Coronary artery (tissue), 2 donors: ENCODE results near the gene AHNAK.
A peak's percentile ranks its signal among the peaks of the same experiment; 100 is the strongest.

ENCODE experiments used
- DNase-seq: peaks from one replicate; pipeline ENCODE4 v3.0.0-alpha.2; 2017; ENCODE audit warnings: low spot score
- H3K27ac ChIP-seq, 2 donors: fragments of 200-600 bp; sonication (generic); one replicate each; pipeline ENCODE4 v1.5.1; 2016 to 2019
- H3K4me3 ChIP-seq: fragments of 200-600 bp; sonication (generic); 2 replicates; pipeline ENCODE4 v1.5.1; 2016; ENCODE audit warnings: mild to moderate bottlenecking, moderate library complexity
- TF ChIP-seq, protein P1 (sequence below): fragments of 200-600 bp; sonication (generic); IDR thresholded peaks from one replicate; pipeline ENCODE4 v1.5.1; 2019; ENCODE audit warnings: antibody characterized with exemption

Gene AHNAK

DNA sequence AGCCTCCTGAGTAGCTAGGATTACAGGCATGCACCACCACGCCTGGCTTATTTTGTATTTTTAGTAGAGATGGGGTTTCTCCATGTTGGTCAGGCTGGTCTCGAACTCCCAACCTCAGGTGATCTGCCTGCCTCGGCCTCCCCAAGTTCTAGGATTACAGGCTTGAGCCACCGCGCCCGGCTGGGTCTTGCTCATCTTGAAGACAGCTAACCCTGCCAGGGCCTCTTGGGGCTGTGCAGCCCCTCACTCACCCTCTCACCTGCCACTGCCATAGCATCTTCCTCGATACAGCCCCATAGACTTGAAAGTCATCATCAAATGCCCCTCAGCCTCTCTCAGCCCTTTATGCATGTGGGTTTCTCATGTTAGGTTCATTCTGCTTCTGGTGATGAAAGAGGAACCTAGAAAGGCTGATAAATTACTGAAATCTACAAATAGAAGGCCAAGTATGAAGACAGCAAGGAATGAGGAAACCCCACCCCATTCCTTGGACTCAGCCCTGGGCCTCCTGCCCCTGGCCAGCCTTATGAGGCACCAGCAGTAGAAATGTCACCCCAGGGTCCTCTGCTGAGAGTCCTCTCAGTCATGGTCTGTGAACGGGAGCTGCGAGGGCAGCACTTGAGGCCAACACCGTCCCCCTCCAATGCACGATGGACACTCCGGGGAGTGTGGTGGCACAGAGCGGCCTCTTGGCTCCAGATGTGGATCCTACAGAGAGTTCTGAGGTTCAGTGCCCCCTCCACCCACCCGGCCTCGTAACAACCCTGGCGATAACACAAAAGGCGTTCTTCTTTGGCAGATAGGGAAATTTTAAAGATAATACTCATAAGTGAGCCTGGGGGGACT is 103.0 kb downstream of the AHNAK start:
- H3K4me3 ChIP-seq: peak overlapping the region; percentile 71
- DNase-seq: peak; percentile 80

DNA sequence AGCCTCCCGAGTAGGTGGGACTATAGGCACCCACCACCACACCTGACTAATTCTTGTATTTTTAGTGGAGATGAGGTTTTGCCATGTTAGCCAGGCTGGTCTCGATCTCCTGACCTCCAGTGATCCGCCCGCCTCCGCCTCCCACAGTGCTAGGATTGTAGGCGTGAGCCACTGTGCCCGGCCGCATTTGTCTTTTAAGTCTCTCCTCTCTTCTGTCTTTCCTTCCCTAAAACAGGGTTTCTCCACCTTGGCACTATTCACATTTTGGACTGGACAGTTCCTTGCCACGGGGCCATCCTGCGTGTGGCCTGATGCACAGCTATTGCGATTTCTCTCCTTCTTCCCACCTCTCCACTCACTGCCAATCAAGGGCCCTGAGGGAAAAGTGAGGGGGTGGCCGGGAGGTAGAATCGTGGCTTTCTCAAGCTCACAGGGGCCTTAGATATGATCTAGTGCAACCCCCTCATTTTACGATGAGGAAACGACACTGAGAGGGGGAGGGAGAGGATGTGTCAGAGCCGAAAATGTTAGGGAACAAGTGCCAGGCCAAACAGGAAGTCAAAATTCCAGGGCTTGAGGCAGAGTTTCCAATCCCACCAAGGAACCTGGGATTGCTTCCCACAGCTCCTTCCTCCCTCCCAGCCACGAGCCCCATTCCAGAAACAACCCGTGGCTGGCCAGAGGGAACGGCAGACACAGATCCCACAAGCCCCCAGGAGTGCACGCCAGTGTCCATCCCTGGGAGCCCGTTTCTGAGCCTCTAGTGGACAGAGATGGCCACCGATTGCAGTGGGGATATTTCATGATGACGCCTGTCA is 106.6 kb downstream of the AHNAK start:
- H3K4me3 ChIP-seq: peak overlapping the region; percentile 50
- H3K27ac ChIP-seq: peak overlapping the region; percentile 69 to 86
- DNase-seq: peak; percentile 82
- TF ChIP-seq, protein P1, sequence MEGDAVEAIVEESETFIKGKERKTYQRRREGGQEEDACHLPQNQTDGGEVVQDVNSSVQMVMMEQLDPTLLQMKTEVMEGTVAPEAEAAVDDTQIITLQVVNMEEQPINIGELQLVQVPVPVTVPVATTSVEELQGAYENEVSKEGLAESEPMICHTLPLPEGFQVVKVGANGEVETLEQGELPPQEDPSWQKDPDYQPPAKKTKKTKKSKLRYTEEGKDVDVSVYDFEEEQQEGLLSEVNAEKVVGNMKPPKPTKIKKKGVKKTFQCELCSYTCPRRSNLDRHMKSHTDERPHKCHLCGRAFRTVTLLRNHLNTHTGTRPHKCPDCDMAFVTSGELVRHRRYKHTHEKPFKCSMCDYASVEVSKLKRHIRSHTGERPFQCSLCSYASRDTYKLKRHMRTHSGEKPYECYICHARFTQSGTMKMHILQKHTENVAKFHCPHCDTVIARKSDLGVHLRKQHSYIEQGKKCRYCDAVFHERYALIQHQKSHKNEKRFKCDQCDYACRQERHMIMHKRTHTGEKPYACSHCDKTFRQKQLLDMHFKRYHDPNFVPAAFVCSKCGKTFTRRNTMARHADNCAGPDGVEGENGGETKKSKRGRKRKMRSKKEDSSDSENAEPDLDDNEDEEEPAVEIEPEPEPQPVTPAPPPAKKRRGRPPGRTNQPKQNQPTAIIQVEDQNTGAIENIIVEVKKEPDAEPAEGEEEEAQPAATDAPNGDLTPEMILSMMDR: no peak

More for the DNA sequence above, 103.0 kb downstream of the AHNAK start:
- H3K27ac ChIP-seq: peak overlapping the region; percentile 79 to 86
- TF ChIP-seq, protein P1: no peak

DNA sequence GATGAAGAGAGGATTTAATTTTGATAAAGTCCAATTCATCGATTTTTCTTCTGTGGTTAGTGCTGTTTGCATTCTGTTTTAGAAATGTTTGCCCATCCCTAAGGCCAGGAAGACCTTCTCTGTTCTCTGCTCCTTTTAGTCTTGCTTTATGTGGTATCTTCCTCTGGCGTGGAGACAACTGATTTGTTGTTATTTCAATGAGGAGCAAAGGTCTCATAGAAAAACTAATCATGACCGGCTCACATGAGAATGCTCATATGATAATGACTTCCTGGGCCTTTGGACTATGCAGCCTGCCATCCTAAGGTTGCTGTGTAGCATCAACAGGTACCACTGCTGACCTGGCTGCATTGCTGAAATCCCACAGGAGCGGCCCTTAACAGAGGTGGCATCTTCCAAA is 108.0 kb downstream of the AHNAK start:
- TF ChIP-seq, protein P1: no peak
- no peak for DNase-seq
- Histone ChIP-seq H3K4me3 (no peak overlapping the region), H3K27ac (no peak overlapping the region)

DNA sequence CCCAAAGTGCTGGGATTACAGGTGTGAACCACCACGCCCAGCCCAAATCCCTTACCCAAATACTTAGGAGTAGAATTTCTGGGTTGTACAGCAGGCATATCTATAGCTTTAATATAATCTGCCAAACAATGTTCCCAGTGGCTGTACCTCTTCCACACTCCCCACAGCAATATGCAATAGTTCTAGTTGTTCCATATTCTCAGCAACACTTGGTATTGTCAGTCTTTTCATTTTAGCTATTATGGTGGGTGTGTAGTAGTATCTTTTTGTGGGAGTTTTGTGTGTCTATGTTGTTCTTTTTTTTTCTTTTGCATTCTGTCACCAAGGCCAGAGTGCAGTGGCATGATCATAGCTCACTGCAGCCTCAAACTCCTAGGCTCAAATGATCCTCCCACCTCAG is 109.0 kb downstream of the AHNAK start:
- H3K27ac ChIP-seq: no peak overlapping the region
- DNase-seq: no peak
- TF ChIP-seq, protein P1: no peak
- H3K4me3 ChIP-seq: no peak overlapping the region

DNA sequence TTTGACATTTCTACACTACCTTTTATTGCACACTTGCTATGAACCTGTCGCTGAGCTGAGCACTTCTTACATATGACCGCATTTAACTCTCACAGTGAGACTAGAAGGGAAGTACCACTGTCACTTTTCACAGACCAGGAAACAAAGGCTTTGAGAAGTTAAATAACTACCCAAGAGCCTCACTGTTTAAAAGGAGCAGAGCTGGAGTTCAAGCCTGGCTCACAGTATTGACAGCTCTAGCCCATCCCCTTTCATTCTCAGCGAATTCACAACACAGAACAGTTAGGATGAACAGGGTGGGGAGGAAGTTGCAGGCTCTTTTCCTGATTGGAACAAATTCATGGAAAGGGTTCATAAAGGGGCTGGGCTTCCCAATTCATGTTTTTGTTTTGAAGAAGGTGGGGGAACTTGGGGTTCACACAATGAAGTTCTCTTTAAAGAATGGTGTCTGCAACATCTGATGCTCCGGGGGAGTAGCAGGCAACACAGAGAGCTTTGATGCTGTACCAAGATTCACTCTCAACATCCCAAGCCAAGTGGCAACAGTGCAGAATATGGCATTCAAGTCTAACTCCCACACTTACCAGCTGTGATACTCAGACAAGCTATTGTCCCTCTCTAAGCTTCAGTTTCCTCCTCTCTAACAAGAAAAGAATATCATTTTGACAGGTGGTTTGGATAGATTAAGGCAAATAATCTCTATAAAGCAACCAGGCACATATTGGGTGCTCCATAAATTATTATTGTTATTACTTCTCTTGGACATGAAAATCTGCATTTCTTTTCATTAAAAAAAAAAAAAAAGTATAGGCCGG is 110.6 kb downstream of the AHNAK start:
- no peak for DNase-seq
- TF ChIP-seq, protein P1: no peak
- Histone ChIP-seq H3K27ac (peak overlapping the region in 1 of 2 donors; percentile 69), H3K4me3 (no peak overlapping the region)

DNA sequence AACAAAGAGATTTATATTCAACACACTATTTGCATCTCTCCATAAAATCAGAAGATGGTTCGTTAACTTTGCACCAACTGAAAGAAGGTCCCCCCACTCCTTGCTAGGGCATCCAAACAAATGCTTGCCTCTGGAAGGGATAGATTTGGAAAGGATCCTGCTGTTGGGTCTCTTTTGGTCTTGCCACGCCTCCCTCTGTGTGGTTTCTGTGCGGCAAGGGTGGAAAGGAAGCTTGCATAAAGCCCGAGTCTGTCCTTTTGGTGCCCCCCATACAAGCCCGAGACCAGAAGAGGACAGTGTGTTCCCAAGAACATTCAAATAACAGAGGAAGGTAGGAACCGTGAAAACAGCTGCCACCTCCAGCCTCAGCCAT is 112.7 kb downstream of the AHNAK start:
- Histone ChIP-seq H3K27ac (peak overlapping the region; percentile 18 to 65), H3K4me3 (peak overlapping the region; percentile 18)
- no peak for DNase-seq
- TF ChIP-seq, protein P1: no peak
